Left renal pelvis (tissue), 4 donors: Measurements from ENCODE around the gene B9D1. TPM values are rescaled to one million over a fixed set of nuclear protein-coding genes. Genes with fewer than 3 reads are reported as not detected.

ENCODE experiments used
- DNase-seq, 4 donors: peaks; one replicate each; pipeline ENCODE4 v3.0.0-alpha.2; 2013; ENCODE audit warnings: low read depth in 4 of 4, low spot score in 3 of 4
- polyA plus RNA-seq, 4 donors: library from polyadenylated mRNA; unstranded; fragments of 120-200 nt; gene quantifications; one replicate each; pipeline ENCODE4 v1.2.1, GENCODE V29; 2013; ENCODE audit not compliant: insufficient read length in 4 of 4

The B9D1 gene
- polyA plus RNA-seq, 4 donors: 16.9 to 47.9 (median 31.1) TPM

- DNase-seq: no peak
These were observed 28.4 kb upstream of the B9D1 start for GRCh38 chr17:19390951-19391350.

DNA sequence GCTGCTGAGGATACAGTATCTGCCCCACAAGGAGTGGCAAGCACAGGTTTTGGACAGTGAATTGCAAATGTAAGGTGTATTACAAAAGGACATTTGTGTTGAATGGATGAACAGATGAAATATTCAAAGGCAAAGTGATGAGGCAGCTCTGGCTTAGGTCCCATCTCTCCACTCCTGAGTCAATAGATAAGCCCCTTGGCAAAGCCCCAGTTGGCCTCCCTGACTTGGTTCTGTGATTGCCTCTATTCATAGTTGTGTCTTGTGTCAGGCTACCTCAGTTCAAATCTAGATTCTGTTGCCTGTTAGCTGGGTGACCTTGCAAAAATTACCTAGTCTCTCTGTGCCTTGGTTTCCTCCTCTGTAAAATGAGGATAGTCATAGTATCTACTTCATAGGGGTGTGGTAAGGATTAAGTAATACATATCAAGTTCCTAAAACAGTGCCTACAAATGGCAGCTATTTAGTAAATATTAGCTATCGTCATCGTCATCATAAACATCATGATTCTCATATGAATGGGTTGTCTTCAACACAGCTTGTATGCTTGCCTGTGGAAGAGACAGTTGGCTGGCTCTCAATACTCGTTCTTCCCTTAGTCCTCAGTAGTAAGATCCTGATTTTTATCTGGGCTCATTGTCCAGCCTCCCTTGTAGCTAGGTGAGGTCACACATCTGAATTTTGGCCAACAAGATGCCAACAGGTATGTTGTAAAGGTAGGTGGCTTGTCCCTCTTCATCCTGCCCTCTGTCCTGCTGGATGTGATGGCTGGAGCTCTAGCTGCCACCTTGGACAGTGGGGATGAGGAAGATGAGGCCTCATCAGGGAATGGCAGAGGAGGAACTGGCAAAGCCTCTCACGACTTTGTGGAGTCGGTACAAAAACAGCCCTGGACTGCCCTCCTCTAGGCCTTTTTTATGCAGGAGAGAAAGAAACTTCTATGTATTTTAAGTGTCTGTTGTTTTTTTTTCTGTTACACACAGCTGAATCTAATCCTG lies 26.6 kb upstream of the B9D1 start:
- no peak for DNase-seq

- DNase-seq: no peak
These were observed 25.5 kb upstream of the B9D1 start for GRCh38 chr17:19387921-19388521.

DNA sequence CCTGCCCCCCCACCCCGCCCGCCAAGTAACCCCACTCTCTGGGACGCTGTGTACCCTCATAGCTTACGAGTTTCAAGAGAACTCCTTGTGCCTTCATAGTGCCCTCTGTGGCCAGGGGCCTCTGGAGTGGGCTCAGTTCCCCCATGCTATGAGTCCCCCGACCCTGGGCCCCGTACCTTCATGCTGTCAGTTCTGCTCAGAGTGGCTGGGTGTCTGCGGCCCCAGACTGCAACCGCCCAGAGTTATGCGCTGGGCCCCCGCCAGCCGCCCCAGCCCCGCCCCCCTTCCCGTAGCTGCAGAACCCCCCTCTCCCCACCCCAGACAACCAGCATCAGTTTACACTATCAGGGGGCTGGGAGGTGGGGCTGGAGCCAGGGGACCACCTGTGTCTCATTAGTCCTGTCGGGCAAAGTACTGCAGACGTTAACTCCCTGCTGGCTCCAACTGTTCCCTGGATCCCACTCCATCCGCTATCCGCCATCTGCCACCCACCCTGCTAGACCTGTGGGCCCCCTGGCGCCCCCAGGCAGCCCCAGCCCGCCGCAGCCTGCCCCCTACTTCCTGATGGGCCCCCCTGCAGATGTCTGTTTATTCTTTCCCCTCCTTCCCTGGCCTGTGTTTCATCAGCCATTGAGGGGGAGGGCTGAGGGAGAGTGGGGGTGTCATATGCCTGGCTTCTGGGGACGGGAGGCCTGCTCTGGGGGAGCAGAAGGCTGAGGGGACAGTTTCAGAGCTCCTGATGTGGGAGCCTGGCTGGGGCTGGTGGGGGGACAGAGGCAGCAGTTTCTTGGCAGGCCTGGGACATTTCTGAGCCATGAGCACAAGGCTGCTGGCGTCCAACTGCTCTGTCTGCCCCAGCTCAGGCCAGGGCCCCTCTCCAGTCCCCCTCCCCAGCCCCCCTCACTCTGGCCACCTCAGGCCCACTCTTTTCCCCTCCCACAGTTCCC lies 24.7 kb upstream of the B9D1 start, which contains the start of gene MFAP4:
Gene MFAP4 (minus strand): TSS at position 217 of the 947 bp plus-strand sequence. CDS start 35 bp downstream, at position 182.
- peak in 3 of 4 donors; percentile 70 to 78 (median 77) for DNase-seq

DNA sequence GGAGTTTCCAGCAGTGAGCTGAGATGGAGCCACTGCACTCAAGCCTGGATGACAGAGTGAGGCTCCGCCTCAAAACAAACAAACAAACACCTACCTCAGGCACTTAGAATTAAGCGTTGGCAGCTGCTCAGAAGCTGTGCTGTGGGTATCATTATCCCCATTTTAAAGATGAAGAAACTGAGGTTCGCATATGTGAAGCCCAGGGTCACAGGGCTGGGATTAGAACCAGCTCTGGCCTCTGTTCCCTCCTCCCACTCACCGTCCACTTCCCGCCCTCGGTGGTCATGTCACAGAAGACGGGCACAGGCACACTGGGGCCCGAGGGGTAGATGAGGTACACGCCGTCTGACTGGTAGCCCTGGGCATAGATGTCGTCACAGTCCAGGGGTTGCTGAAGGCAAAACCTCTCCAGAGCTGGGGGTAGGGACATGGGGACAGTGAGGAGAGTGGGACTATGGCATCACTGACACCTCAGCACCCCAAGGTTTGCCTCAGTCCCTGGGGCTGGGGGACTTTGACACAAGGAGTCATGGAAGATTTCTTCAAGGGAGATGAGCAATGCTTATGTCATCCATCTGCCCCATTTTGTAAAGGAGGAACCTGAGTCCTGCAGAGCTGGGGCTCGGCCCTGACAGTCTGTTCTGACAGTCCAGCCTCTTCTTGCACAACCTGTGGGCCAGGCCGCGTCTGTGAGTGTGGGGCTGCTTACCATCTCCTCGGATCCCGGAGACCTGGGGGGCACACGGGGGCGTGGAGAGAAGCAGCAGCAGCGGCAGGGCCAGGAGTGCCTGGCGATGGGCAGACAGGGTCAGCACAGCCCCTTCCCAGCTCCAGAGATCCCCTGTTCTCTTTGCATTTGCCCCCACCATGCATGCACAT lies 23.8 kb upstream of the B9D1 start:
- no peak for DNase-seq

- DNase-seq: no peak
These were observed 23.0 kb upstream of the B9D1 start for GRCh38 chr17:19385521-19385983.

GRCh38 chr17:19384723-19385391 lies 22.3 kb upstream of the B9D1 start:
- DNase-seq: peak in 2 of 4 donors; percentile 72 to 81

DNA sequence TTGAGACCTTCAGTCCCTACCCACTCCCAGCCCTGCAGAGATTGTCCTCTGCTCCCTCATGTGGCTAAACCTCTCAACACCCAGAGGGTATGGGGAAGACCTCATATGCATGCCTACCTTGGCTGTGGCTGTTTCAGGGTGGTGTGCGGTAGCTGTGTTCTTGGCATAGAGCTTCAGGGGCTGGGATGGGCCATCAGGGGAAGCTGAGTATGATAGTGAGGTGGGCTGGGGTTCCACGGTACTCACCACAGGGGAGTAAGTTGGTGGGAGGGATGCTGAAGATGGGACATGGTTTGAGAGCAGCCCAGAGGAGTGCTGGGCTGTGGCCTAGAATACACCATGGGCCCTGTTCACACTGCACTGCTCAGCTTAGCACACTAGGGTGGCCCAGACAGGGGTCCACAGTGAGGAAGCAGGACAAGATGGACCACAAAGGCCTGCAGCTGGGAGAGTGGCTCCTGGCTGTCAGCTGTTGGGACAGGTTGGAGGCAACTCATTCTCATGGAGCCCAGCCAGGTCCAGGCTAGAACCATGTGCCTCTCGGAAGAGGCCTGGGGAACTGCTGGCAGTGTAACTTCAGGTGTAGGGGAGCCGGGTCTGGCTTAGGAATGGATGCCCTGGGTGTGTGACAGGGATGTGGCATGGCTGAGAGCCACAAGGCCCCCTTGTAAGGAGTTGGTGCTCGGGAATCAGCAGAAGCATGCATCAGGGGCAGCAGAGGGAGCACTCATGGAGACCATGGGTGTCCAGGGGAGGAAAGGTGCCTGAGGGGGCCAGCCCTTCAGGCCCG lies 21.4 kb upstream of the B9D1 start:
- DNase-seq: no peak

DNA sequence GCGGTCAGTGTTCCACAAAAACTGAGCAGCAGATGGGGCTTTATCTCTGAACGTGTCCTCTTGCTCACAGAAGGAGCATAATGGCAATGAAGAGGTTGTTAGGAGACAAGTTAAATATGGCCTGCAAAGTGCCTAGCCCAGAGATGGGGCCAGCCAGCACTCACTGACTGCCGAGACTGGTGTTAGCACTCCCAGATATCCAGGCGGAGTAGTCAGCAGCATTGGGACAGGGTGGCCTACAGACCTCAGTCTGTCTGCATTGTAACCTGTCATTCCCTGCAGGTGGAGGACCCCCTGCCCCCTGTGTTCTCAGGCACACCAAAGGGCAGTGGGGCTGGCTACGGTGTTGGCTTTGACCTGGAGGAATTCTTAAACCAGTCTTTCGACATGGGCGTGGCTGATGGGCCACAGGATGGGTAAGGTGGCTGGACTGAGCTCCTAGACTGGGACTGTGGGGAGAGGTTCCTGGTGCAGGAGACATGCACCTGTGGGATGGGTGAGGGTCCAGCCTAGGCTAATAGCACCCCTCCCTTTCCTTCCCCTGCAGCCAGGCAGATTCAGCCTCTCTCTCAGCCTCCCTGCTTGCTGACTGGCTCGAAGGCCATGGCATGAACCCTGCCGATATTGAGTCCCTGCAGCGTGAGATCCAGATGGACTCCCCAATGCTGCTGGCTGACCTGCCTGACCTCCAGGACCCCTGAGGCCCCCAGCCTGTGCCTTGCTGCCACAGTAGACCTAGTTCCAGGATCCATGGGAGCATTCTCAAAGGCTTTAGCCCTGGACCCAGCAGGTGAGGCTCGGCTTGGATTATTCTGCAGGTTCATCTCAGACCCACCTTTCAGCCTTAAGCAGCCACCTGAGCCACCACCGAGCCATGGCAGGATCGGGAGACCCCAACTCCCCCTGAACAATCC lies 20.3 kb upstream of the B9D1 start:
- DNase-seq: no peak

- no peak for DNase-seq
These were observed 19.4 kb upstream of the B9D1 start for GRCh38 chr17:19381741-19382444.

DNA sequence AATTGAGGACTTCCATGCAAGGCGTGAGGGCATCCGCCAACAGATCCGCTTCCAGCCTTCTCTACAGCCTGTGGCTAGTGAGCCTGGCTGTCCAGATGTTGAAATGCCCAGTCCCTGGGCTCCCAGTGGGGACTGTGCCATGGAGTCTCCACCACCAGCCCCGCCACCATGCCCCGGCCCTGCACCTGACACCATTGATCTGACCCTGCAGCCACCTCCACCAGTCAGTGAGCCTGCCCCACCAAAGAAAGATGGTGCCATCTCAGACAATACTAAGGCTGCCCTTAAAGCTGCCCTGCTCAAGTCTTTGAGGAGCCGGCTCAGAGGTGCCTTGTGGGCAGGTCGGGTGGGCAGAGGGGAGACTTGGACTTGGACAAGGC lies 18.8 kb upstream of the B9D1 start:
- DNase-seq: no peak

GRCh38 chr17:19380481-19381301 lies 18.2 kb upstream of the B9D1 start:
- DNase-seq: no peak

DNA sequence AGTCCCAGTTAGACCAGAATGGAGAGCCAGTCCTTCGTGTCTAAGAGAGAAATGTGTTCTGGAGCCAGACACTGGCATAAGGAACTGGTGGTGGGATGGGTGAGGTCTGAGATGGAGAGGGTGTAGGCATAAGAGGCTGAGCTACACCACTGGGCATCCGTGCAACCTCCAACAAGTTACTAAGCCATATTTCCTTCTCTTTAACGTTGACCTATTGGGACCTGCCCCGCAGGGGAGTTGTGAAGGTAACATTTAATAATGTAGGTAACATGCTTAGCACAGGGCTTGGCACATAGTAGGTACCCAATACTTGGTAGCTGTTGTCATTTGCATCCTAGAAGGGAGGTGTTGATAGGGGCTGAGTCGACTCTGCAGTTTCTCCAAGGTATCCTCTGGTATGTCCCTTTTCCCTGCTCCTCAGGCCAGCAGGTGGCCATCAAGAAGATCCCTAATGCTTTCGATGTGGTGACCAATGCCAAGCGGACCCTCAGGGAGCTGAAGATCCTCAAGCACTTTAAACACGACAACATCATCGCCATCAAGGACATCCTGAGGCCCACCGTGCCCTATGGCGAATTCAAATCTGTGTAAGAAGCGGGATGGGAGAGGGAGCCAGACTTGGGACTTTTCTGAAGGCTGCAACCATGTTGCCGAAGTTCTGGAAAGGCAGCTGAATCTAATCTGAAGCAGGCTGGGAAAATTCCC lies 17.0 kb upstream of the B9D1 start:
- DNase-seq: no peak

DNA sequence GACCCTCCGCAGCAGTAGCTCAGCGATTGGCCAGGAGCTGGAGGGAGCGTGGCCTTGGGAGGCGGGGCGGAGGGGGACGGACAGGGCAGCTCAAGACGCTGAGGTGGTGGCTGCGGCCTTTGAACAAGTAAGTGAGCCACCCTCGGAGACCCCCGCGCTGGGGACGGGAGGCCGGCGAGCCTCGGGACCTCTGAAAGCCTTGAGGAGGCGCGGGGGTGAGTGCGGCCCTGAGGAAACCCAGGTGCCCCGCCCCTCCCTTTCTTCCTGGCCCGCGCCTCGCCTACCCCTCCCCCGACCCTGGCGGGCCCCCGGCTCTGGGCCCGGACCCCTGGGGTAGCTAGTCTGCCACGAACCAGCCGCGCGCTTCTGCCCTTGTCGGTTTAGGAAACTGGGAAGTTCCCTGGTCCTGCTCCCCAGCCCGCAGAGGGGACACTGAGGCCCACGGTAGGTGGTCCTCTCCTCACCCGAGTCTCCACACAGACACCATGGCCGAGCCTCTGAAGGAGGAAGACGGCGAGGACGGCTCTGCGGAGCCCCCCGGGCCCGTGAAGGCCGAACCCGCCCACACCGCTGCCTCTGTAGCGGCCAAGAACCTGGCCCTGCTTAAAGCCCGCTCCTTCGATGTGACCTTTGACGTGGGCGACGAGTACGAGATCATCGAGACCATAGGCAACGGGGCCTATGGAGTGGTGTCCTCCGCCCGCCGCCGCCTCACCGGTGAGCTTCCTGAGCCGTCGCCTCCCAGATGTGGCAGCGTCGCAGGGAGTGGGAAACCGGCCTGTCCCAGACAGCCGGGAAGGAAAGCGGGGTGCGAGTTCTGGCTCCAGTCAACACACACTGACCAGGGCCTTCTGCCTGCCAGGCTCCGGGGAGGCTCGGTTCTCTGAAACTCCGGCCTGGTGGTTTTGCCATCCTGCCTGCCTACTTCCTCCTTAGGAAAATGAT lies 16.2 kb upstream of the B9D1 start, which contains the start of gene MAPK7:
Gene MAPK7 (plus strand): TSS at position 83 of the 945 bp plus-strand sequence. CDS start 403 bp downstream, at position 486.
- no peak for DNase-seq
